RWPE2 (cell line): ENCODE results near the gene AKIRIN2.

ENCODE experiments used
- ATAC-seq: fragments of 200-7000 bp; cut with Tn5 transposase; 3 replicates; pipeline ENCODE4 v1.9.1; 2021; ENCODE audit warnings: low read depth
- DNase-seq: peaks from one replicate; pipeline ENCODE4 v3.0.0-alpha.2; 2020; ENCODE audit warnings: low spot score
- H3K27ac ChIP-seq: fragments of 450-650 bp; 2 replicates; pipeline ENCODE4 v1.5.1; 2017; ENCODE audit warnings: mild to moderate bottlenecking; ENCODE audit not compliant: poor library complexity, severe bottlenecking
- H3K27me3 ChIP-seq: fragments of 250-450 bp; sonication (Bioruptor Pico); 2 replicates; pipeline ENCODE4 v1.5.1; 2021; ENCODE audit warnings: mild to moderate bottlenecking, moderate library complexity; ENCODE audit not compliant: insufficient read depth, poor library complexity, severe bottlenecking
- H3K36me3 ChIP-seq: fragments of 250-450 bp; sonication (Bioruptor Pico); 2 replicates; pipeline ENCODE4 v1.5.1; 2020; ENCODE audit warnings: low read depth, mild to moderate bottlenecking, moderate library complexity
- H3K4me1 ChIP-seq: fragments of 250-450 bp; sonication (Bioruptor Pico); 2 replicates; pipeline ENCODE4 v1.5.1; 2021; ENCODE audit warnings: mild to moderate bottlenecking, moderate library complexity; ENCODE audit not compliant: insufficient read depth, poor library complexity, severe bottlenecking
- H3K4me3 ChIP-seq: fragments of 250-450 bp; sonication (Bioruptor Pico); 2 replicates; pipeline ENCODE4 v1.5.1; 2021; ENCODE audit warnings: mild to moderate bottlenecking, moderate library complexity; ENCODE audit not compliant: severe bottlenecking
- H3K9me3 ChIP-seq: fragments of 250-450 bp; sonication (Bioruptor Pico); 2 replicates; pipeline ENCODE4 v1.5.1; 2021; ENCODE audit warnings: mild to moderate bottlenecking, moderate library complexity; ENCODE audit not compliant: severe bottlenecking
- CTCF ChIP-seq: fragments of 450-650 bp; IDR thresholded peaks from one replicate; pipeline ENCODE4 v1.5.1; 2017; ENCODE audit warnings: mild to moderate bottlenecking, moderate library complexity; ENCODE audit not compliant: poor library complexity, severe bottlenecking

The AKIRIN2 gene

DNA sequence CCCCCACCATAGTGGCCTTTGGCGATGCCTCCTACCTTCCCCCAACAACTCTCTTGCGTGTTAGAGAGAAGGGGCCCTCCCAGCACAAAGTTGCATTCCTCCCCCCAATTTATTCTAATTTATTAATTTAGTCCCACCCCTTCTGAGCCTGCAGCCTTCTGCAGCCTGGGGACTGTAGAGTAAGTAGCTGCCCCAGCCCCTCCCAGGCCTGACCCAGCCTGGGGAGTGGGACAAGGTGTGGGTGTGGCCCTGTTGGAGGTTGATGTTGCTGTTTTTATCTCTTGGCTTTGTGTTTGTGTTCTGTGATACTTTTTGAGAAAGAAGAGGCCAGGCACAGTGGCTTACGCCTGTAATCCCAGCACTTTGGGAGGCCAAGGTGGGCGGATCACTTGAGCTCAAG, 62.7 kb downstream of the AKIRIN2 start:
- TF ChIP-seq CTCF, result no peak
- H3K4me1 ChIP-seq, result no peaks in the 10 kb centered on the region
- H3K4me3 ChIP-seq, result no peak overlapping the region
- DNase-seq (no peak), ATAC-seq (no peak)
- peaks cover 41% of the 10 kb centered on the region for H3K36me3 ChIP-seq
- H3K27me3 ChIP-seq, result no peaks in the 10 kb centered on the region
- H3K27ac ChIP-seq, result no peak overlapping the region
- H3K9me3 ChIP-seq, result no peaks in the 10 kb centered on the region

- peaks cover 50% of the 10 kb centered on the region for H3K36me3 ChIP-seq
- H3K27ac ChIP-seq, result no peak overlapping the region
- DNase-seq, result no peak
- no peaks in the 10 kb centered on the region for H3K4me1 ChIP-seq
- H3K4me3 ChIP-seq, result no peak overlapping the region
- H3K9me3 ChIP-seq, result no peaks in the 10 kb centered on the region
- ATAC-seq, result no peak
- no peaks in the 10 kb centered on the region for H3K27me3 ChIP-seq
- TF ChIP-seq CTCF, result no peak
These were observed 64.9 kb downstream of the AKIRIN2 start for GRCh38 chr6:87637106-87637505.

DNA sequence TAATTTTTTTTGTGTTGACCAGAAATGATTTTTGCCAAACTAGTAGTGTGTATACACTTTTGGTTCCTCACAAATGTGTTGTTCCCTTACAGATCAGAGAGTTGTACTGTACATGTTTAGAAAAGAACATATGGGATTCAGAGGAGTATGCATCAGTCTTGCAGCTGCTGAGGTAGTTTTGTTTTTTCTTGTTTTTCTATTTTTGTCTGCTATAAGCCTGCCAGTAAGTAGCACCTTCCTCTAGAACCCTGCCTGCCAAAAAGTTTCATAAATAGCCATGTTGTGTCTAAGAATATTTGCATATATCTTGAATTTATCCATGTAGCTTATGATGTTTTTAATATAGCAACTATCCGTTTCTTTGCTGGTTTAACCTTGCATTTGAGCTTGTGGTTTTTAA, 65.7 kb downstream of the AKIRIN2 start:
- H3K4me1 ChIP-seq, result no peaks in the 10 kb centered on the region
- H3K27me3 ChIP-seq, result no peaks in the 10 kb centered on the region
- no peak overlapping the region for H3K27ac ChIP-seq
- no peak overlapping the region for H3K4me3 ChIP-seq
- no peaks in the 10 kb centered on the region for H3K9me3 ChIP-seq
- TF ChIP-seq CTCF, result no peak
- ATAC-seq (no peak), DNase-seq (no peak)
- H3K36me3 ChIP-seq, result peaks cover 50% of the 10 kb centered on the region

DNA sequence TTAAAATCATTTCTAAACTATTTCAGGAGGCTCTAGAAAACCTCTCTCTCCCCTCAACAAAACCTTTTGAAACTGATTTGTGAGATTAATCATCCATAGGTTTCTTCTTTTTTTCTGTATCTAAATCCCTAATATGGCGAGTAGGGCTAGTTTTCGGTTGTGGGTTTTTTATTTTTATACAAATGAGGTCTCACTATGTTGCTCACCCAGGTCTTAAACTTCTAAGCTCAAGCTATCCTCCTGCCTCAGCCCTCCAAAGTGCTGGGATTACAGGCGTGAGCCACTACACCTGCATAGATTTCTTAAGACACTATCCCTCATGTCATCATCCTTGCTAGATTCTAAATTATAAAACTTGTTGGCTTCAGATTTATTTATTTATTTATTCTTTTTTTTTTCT, 68.2 kb downstream of the AKIRIN2 start:
- Histone ChIP-seq H3K27me3 (no peaks in the 10 kb centered on the region), H3K9me3 (no peaks in the 10 kb centered on the region), H3K27ac (no peak overlapping the region), H3K4me3 (no peak overlapping the region), H3K4me1 (no peaks in the 10 kb centered on the region), H3K36me3 (peaks cover 50% of the 10 kb centered on the region)
- no peak for ATAC-seq
- TF ChIP-seq CTCF, result no peak
- DNase-seq, result no peak

DNA sequence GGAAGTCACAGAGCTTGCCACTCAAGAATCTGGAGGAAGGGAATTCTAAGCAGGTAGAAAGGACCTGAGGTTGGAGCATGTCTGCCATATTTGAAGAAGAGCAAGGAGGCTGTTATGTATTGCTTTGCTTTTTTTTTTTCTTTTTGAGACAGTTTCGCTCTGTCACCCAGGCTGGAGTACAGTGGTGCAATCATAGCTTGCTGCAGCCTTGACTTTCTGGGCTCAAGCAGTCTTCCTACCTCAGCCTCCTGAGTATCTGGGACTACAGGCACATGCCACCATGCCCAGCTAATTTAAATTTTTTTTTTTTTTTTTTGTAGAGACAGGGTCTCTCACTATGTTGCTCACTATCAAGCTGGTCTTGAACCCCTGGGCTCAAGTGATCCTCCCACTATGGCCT, 71.3 kb downstream of the AKIRIN2 start:
- DNase-seq, result no peak
- ATAC-seq, result no peak
- no peaks in the 10 kb centered on the region for H3K27me3 ChIP-seq
- TF ChIP-seq CTCF, result no peak
- no peak overlapping the region for H3K4me3 ChIP-seq
- H3K9me3 ChIP-seq, result no peaks in the 10 kb centered on the region
- H3K36me3 ChIP-seq, result peaks cover 37% of the 10 kb centered on the region
- H3K4me1 ChIP-seq, result no peaks in the 10 kb centered on the region
- H3K27ac ChIP-seq, result no peak overlapping the region
